Stimulated activated CD8-positive, alpha-beta memory T cell treated with anti-CD3 and anti-CD28 coated beads, Interleukin-4, amount 100 ng/mL, for 24 hours (primary cell): ENCODE data around the gene SHANK2.

Source experiments
- DNase-seq: peaks from one replicate; pipeline ENCODE4 v3.0.0-alpha.2; 2020; ENCODE audit warnings: low read depth

The SHANK2 gene

DNA sequence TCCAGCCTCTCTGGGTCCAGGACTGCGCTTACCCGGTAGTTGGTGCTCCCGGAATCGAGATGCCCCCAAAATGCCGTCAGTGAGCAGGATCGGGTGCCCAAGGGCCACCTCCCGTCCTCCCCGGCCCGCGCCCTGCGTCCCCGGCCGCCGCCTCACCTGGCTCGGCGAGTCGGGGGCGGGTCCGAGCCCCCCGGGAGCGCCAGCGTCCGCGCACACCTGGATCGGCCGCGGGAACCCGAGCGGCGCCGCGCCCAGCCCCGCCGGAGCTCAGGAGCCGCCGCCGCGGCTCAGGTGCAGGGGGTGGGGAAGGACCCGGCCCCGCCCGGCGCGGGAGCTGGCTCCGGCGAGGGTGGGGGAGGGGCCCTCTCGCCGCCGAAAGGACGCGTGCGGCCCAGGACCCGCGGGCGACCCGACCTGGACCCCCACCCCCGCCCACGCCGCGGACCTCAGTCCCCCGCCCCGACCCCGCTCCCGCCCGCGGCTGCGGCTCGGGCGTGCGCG lies at the start of gene SHANK2:
Gene SHANK2 (minus strand): TSS at position 309 of the 501 bp plus-strand sequence. CDS start 105,251 bp downstream, outside the sequence.
- no peak for DNase-seq

DNA sequence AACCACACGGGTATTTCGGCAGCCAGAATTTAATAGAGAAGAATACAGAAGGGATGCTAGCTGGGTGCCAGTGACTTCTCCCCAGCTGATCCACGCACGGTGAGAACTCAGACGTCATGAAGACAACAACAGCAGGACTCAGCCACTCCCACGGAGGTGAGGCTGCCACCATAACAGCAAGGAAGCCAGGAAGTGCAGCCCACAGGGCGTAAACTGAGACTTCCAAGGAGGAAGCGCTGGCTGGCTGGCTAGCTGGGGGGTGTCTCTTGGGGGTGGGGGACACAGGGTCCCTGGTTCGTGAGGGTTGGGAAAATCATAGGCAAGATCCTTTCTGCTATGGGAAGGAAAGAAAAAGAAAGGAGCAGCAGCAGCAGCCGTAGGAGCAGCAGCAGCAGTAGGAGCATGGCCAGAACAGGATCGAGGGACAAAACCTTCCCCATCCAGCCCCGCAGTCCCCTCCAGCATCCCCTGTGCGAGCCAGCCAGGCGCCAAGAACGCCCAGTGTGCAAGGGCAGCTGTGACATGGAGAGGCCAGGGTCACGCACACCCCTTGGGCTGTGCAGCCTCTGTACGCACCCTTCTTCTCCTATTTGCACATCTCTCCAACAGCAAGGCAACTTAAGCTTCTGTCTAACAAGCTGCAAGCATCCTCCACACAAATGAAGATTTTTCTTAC lies 49.6 kb upstream of the SHANK2 start:
- no peak for DNase-seq

DNA sequence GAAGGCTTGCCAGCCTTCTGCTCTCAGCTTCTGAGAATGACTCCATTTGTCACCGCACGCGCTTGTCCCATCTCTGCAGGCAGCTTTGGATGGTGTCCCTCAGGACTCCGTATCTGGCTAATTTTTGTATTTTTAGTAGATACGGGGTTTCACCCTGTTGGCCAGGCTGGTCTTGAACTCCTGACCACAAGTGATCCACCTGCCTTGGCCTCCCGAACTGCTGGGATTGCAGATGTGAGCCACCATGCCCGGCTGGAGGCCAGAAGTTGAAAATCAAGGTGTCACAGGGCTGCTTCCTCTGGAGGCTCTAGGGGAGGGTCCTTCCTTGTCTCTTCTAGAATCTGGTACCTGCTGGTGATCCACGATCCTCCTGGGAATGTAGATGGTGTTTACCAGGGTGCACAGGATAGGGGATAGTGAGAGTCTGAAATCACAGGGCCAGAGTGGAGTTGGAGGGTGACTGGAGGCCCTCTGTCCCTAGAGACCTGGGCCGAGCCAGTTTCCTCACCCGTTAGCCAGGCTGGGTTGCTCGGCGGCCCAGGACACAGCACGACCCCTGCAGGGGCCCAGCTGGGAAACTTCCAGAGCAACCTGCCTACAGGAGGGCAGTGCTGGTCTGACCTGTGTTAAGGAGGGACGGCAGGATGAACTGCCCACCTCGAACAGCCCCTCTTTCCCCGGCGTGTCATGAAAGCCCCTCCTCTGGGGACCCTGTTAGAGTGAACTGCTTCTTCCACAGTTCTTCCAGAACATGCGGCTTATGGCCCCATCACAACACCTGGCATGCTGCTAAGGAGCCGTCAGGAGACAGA lies 48.9 kb upstream of the SHANK2 start:
- no peak for DNase-seq

DNA sequence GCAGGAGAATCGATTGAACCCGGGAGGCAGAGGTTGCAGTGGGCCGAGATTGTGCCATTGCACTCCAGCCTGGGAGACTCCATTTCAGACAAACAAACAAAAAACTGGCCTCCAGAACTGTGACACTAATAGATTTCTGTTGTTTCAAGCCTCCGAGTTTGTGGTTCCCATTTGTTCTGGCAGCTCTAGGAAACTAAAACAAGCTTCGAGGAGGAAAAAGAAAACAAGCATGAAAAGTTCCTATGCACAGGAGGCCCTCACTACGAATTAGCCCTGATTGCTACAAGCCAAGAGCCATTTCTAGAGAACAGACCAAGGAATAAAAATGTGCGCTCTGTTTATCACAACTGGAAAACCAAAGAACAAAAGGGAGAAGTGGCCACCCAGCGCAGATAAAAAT lies 47.8 kb upstream of the SHANK2 start:
- DNase-seq: no peak

DNA sequence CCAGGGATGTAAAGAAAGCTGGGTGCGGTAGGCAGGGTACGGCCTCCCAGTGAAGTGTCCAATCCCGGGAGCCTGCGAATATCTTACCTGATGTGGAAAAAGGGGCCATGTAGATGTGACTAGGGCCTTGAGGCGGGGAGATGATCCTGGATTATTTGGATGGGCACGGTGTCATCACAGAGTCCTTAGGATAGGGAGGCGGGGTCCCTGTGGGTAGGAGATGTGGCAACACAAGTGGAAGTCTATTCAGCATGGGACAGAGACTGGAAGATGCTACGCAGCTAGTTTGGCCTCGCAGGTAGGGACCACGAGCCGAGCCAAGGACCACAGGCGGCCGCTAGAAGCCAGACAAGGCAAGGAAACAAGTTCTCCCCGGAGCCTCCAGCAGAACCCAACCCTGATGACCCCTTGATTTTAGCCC lies 46.4 kb upstream of the SHANK2 start:
- no peak for DNase-seq

DNA sequence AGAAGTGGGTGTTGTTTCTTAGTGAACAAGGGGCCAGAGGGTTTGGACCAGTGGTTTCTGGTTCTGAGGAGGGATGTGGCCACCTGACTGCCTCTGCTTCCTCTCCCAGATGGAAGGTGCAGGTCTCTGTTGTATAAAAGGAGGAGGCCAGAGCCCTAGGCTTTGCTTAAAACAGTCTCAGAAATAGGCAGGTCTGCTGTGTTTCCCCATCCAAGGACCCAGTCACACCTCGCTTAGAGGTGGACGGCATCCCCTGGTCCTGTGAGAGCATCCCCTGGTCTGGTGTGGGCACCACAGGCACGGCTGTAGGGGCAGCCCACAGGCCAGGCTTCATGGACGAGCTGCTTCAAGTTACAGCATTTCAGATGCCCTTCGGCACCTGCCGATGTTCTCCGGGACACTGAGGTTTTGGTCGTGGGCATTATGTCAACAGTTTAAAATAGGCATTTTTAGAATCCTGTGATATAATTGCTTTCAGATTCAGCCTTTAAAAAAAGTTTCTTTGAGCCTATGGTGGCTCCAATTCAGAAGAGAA lies 45.7 kb upstream of the SHANK2 start:
- no peak for DNase-seq

DNA sequence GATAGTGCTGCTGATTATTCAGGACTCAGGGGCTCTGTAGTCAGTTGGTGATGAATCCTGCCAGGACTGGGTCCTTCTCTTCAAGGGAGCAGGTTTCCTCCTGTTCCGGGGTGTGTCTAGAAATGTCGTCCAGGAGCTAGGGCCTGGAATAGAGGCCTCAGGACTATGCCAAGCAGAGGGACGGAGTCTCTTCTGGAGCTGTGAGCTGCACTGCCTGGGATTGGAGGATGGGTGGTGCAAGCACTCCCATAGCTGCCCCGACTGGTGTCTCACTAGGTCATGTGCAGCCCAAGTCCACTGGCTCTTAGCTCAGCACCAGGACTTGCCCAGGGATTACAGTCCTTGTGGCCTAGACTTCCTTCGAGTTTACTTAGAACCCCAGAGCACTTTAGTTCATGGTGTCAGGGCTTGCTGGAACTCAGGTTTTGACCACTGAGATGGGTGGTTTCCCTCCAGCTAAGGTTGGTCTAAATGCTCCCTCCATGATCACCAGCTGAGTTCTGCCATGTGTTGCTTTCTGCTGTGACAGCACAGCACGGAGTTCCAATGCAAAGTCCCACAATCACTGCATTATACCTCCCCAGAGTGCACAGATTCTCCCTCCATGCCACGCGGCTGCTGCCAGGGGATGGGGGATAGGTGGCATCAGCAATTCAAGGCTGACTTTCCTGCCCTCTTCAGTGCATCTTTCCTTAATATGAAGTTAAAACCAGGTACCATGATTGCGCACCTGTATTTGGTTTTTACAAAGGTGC lies 42.6 kb upstream of the SHANK2 start:
- DNase-seq: no peak

DNA sequence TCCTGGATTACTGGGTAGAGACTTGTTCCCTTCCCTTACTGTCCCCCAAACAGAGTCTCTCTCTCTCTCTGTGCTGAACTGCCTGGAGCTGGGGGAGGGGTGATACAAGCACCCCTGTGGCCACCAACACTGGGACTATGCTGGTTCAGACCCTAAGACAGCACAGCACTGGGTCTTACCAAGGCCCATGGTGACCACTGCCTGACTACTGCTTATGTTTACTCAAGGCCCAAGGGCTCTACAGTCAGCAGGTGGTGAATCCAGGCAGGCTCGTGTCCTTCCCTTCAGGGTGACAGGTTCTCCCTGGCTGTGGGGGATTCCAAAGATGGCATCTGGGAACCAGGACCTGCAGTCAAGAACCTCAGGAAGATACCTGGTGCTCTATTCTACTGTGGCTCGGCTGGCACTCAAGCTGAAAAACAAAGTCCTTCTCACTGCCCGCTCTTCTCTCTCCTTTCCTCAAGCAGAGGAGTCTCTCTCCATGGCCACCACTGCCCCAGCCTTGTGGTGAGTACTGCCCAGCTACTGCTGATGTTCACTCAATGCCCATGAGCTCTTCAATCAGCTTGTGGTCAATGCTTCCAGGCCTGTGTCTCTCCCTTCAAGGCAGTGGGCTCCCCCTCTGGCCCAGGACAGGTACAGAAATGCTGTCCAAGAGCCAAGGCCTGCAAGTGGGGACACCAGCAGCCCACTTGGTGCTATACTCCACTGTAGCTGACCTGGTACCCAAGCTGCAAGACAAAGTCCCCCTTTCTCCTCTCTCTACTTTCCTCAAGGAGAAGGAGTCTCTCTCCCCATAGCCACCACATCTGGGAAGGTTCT lies 41.8 kb upstream of the SHANK2 start:
- DNase-seq: no peak

DNA sequence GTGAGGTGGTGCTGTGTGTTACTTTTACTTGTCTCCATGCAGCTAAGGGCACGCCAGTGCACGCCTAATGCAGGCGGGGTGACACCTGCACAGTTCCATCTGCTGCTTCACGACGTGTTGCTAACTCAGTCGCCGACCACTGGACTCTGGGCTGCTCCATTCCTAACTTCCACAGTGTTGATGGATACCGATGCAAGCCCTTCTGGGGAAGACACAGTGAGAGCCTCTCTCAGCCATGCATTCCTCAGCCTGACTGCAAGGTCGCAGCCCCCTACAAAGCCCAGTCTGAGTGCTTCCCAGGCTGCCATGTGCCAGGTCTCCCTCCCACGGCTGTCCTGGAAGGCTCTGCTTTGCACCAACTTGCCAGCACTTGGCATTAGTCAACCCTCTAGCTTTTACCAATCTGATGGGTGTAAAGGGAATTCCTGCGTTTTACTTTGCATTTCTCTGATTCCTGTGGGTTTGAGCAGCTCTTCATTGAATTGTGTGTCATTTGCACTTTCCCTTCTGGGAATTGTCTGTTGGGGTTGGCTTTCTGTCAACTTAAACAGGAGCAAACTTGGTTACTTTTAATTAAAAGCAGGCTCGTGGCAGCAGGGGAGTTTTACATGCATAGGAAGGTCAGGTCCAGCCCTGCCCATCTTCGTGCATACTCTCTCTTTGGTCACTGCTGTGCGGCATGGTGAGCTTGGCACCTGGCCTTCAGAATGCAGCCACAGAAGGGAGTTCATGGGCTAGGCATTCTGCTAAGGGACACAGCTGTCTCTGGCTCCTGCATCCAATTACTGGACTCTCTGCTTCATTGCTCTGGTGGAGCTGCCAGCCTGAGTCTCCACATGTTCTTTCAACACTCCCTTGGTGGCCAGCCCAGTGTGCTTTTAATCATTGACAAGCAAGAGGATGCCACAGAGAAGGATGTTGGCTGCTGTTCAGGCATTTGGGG lies 34.6 kb upstream of the SHANK2 start:
- no peak for DNase-seq

DNA sequence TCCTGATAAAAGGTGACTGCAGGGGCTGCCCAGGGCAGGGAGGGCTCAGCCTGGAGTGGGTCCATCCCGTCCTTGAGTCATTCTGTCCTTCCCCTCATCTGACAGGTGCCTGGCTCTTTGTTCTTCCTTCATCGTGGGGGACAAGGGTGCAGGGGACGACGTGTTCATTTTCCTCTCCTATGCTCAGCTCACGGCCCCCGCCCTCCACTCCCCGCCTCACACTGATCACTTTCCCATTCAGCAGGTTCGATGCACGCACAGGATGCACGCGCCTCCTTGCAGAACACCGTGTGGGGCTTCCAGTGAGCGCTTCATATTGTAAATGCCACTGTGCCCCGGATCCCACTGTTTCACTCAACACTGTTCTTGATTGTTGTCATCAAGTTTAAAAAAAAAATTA lies 32.7 kb upstream of the SHANK2 start:
- no peak for DNase-seq

DNA sequence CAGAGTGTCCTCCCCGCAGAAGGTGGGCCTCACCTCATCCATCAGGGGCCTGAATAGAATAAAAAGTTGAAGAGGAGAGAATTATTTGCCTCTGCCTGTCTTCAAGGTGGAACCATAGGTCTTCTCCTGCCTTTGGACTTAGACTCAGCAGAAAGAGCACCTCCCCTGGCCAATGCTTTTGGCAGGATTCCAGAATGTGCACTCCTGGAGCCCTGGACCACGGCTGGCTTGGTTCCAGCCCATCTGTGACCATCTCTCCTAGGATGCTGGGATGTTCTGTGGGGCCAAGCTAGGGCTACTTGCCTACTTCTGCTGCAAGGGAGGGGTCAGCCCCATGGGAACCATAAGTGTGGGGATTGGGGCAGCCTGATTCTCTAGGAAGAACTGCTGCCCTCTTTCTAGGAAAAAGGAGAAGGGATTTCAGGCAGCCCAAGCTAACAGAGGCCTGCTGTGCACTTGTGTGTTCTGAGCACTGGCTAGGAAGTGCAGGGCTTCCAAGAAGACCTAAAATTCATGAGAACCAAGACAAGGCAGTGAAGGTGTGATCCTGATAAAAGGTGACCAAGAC lies 32.2 kb upstream of the SHANK2 start:
- no peak for DNase-seq

DNA sequence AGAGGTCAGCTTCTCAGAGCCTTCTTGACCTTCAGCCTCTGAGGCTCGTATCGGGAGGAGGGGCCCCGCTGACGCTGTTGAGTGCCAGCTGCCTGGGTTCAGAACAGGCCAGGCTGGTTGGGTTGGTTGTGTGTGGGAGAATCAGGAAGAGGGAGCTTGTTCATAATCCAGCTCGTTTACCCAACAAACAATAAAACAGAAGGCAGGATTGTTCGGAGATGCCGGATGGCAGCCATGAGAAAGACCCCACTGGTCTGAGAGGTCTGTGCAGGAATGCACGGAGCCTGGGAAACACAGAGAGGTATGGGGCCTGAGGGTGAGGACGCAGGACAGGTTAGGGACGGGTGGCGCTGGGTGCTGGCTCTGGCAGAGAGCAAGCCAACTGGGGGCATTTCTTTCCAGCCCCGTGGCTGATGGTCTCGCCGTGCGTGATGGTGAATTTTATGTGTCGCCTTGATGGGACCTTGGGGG lies 31.6 kb upstream of the SHANK2 start:
- no peak for DNase-seq

DNA sequence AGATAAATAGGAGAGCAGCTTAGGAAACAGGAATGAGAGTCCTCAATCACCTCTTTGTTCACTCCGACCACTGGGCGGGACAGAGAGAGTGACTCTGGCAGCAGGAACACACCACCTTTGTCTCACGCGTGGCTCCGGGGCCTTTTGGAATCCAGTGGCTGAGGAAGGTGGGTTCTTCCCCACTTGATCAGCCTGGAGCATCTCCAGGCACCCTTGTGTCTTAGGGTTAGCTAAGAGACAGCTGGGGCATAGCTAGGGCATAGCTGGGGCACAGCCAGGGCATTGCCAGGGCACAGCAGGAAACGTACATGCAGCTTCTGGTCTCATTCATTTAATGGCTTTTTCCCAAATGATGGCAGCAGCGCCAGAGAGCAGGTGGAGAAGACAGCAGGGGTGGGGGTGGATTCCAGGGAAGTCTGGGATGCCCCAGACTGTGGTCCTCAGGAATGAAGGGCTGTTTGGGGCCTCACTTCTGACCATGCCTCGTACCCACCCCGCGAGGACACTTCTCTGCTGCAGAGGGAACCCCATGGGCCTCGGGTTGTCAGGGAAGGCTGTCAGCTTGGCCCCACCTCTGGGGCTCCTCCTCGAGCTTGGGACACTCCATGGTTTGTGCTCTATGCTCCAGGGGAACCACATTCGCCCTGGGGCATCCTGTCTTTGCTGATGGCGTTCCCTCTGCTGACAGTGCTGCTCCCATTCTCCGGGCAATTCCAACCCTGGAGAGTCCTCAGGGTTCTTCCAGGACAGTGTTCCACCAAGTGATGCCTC lies 30.4 kb upstream of the SHANK2 start:
- no peak for DNase-seq

DNA sequence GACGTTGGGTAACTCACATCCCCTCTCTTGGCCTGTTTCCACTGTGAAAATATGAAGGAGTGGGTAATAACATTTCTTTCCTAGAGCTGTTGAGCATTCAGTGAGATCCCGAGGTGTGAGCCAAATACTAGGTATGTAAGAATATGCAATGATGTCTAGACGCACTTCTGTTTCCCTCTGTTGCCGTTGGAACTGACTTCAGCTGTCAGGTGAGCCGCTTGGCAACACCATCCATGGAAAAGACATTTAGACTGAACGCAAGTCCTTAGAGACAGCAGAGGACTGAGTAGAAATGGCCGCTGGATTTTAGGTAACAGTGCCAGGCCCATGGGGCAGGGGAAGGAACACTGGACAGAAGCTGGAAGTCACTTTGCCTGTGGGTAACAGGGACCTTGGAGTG lies 29.5 kb upstream of the SHANK2 start:
- DNase-seq: no peak

DNA sequence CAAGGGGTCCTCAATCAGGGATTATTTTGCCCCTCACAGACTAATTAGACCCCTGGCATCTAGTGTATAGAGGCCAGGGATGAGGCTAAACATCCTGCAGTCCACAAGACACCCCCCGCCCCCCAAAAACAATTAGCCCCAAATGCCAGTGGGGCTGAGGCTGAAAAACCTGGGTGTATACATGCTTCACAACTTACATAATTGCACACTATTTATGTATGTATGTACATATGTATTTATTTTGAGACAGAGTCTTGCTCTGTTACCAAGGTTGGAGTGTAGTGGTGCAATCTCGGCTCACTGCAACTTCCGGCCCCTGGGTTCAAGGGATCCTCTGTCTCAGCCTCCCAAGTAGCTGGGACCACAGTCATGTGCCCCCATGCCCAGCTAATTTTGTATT lies 28.8 kb upstream of the SHANK2 start:
- no peak for DNase-seq

DNA sequence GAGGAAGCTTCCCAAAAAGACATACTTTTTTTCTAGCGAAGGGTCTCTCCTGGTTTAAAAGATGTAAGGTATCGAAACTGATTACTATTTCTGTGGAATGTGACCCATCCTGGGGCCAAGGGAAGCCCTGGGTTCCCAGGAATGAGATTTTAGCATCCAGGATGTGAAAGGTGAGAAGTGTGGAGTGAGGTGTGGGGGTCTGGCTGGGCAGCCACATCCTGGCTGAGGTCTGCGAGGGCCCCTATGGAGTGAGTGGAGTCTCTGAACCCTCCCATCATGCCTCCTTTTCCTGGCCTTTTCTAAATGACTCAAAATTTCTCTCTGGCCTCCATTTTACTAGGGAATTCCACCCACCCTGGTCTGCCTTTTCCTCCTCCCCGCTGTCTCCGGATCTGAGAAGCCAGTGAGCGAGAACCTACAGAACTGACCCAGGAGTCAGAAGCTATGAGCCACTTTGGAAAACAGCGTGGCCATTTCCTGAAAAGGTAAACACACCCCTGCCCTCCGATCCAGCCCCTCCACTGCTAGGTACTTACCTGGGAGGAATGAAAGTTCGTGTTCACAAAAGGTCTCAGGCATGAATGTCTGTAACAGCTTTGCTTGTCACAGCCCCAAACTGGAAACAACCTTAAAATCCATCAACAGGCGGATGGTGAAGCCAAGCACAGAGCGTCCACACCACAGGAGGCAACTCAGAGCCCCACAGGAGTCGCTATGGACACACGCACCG lies 27.7 kb upstream of the SHANK2 start:
- DNase-seq: no peak

DNA sequence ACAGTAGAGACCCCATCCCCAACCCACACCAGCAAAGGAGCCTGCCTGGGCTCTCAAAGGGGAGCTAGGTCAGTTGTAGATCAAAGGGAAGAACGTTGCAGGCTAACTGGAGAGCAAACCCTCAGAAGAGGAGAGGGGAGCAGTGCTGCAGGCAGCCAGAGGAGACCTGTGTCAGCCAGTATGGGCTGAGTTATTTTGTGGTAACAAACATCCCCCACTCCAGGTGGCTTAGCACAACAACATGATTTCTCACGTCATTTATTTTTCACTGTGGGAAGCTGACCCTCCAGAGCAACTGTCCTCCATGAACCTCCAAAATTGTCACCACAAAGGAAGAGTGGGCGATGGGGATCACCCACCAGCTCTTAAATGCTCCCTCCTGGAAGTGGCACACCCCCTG lies 19.8 kb upstream of the SHANK2 start:
- no peak for DNase-seq
